Activated T-helper 1 cell treated with anti-CD3 and anti-CD28 coated beads, Interleukin-12 subunit alpha, Interleukin-12 subunit beta, Interleukin-2, Interleukin-4 antibody, amounts not matched to agents 30 ng/mL and 10 ng/mL and 1 ng/mL, durations not matched to agents 14 hours and 24 hours and 36 hours (primary cell): ENCODE data around the gene SPZ1. TPM values are rescaled to one million over a fixed set of nuclear protein-coding genes. Genes with fewer than 3 reads are reported as not detected.
"Not testable (repeated sequence)": the region's sequence is repeated elsewhere in the genome, so short reads cannot be mapped to it uniquely, and the experiment has no call there.

Source experiments
- DNase-seq: peaks from one replicate; pipeline ENCODE4 v3.0.0; 2021; ENCODE audit warnings: low spot score
- H3K27ac Mint-ChIP-seq: one replicate; pipeline ENCODE4 v1.8.0; 2021; ENCODE audit warnings: mild to moderate bottlenecking, mixed read lengths
- H3K27me3 Mint-ChIP-seq: one replicate; pipeline ENCODE4 v1.8.0; 2022; ENCODE audit warnings: mild to moderate bottlenecking, moderate library complexity, mixed read lengths; ENCODE audit not compliant: insufficient read depth
- H3K36me3 Mint-ChIP-seq: one replicate; pipeline ENCODE4 v1.8.0; 2021; ENCODE audit warnings: low read depth, mixed read lengths
- H3K4me1 Mint-ChIP-seq: one replicate; pipeline ENCODE4 v1.8.0; 2021; ENCODE audit warnings: low read depth, mixed read lengths
- H3K4me3 Mint-ChIP-seq: one replicate; pipeline ENCODE4 v1.8.0; 2021; ENCODE audit warnings: mild to moderate bottlenecking, moderate library complexity, mixed read lengths
- H3K9me3 Mint-ChIP-seq: one replicate; pipeline ENCODE4 v1.8.0; 2021; ENCODE audit warnings: mixed read lengths
- intact Hi-C: fragments of 100-400 bp; cut with micrococcal nuclease; formaldehyde crosslinking; loops from one replicate; pipeline ENCODE4 v1.15.1; 2024
- total RNA-seq: library from RNA; stranded (reverse); gene quantifications from 2 replicates; pipeline ENCODE4 v1.2.3, GENCODE V29; 2022

Gene SPZ1
- total RNA-seq: not detected in 2 replicates

GRCh38 chr5:80319702-80320101 is at the start of gene SPZ1:
SPZ1 (plus strand) TSS chr5:80320002; CDS start chr5:80320216, 214 bp downstream.
- H3K27me3 Mint-ChIP-seq: peaks cover 37% of the 10 kb centered on the region
- intact Hi-C loops: no loop called here
- DNase-seq: no peak
- no peak within 1 kb of the TSS for H3K27ac Mint-ChIP-seq
- H3K9me3 Mint-ChIP-seq: no peaks in the 10 kb centered on the region
- H3K4me1 Mint-ChIP-seq: no peaks in the 10 kb centered on the region
- no peaks in the 10 kb centered on the region for H3K36me3 Mint-ChIP-seq
- H3K4me3 Mint-ChIP-seq: no peak within 1 kb of the TSS

GRCh38 chr5:80270543-80270942 is 49.3 kb upstream of the SPZ1 start:
- H3K4me3 Mint-ChIP-seq: peak overlapping the region; percentile 40
- H3K27ac Mint-ChIP-seq: peak overlapping the region; percentile 96
- not testable (repeated sequence) for H3K36me3 Mint-ChIP-seq, H3K27me3 Mint-ChIP-seq, H3K9me3 Mint-ChIP-seq, DNase-seq
- intact Hi-C loops: loop anchor here (1.0 to 2.0 kb wide), 2 partner anchors 14 to 24 kb away; partner anchors contain the start of gene SERINC5
- peaks cover 37% of the 10 kb centered on the region for H3K4me1 Mint-ChIP-seq

- intact Hi-C loops: loop anchor here (1.0 kb wide), 1 partner anchor 184 kb away; no protein-coding TSS in a partner anchor
- no peaks in the 10 kb centered on the region for H3K9me3 Mint-ChIP-seq
- no peak for DNase-seq
- no peak overlapping the region for H3K27ac Mint-ChIP-seq
- H3K27me3 Mint-ChIP-seq: no peaks in the 10 kb centered on the region
- peaks cover 13% of the 10 kb centered on the region for H3K4me1 Mint-ChIP-seq
- peaks cover 1% of the 10 kb centered on the region for H3K36me3 Mint-ChIP-seq
- H3K4me3 Mint-ChIP-seq: no peak overlapping the region
Observed at GRCh38 chr5:80275347-80275746, 44.5 kb upstream of the SPZ1 start.

- Mint-ChIP-seq H3K4me1 (peaks cover 11% of the 10 kb centered on the region), H3K27ac (no peak overlapping the region), H3K4me3 (no peak overlapping the region), H3K9me3 (no peaks in the 10 kb centered on the region), H3K27me3 (no peaks in the 10 kb centered on the region), H3K36me3 (peaks cover 1% of the 10 kb centered on the region)
- DNase-seq: no peak
- intact Hi-C loops: no loop called here
Observed at GRCh38 chr5:80276186-80276585, 43.6 kb upstream of the SPZ1 start.

- Mint-ChIP-seq H3K27ac (no peak overlapping the region), H3K27me3 (no peaks in the 10 kb centered on the region), H3K9me3 (no peaks in the 10 kb centered on the region), H3K4me1 (peaks cover 5% of the 10 kb centered on the region), H3K36me3 (peaks cover 1% of the 10 kb centered on the region), H3K4me3 (no peak overlapping the region)
- no peak for DNase-seq
- intact Hi-C loops: no loop called here
Observed at GRCh38 chr5:80277191-80277590, 42.6 kb upstream of the SPZ1 start.

GRCh38 chr5:80282054-80282453 is 37.7 kb upstream of the SPZ1 start:
- no peak for DNase-seq
- no peaks in the 10 kb centered on the region for H3K9me3 Mint-ChIP-seq
- peaks cover 18% of the 10 kb centered on the region for H3K4me1 Mint-ChIP-seq
- H3K27ac Mint-ChIP-seq: no peak overlapping the region
- intact Hi-C loops: no loop called here
- H3K4me3 Mint-ChIP-seq: no peak overlapping the region
- no peaks in the 10 kb centered on the region for H3K27me3 Mint-ChIP-seq
- peaks cover 1% of the 10 kb centered on the region for H3K36me3 Mint-ChIP-seq

- Mint-ChIP-seq H3K27me3 (no peaks in the 10 kb centered on the region), H3K27ac (peak overlapping the region; percentile 25), H3K36me3 (peaks cover 1% of the 10 kb centered on the region), H3K9me3 (no peaks in the 10 kb centered on the region), H3K4me1 (peaks cover 18% of the 10 kb centered on the region), H3K4me3 (no peak overlapping the region)
- intact Hi-C loops: loop anchor here (1.0 kb wide), 1 partner anchor 157 kb away; no protein-coding TSS in a partner anchor
- DNase-seq: no peak
Observed at GRCh38 chr5:80283360-80283759, 36.4 kb upstream of the SPZ1 start.

- no peak for DNase-seq
- Mint-ChIP-seq H3K27ac (peak overlapping the region; percentile 61), H3K4me1 (peaks cover 18% of the 10 kb centered on the region), H3K27me3 (no peaks in the 10 kb centered on the region), H3K9me3 (no peaks in the 10 kb centered on the region), H3K36me3 (peaks cover 1% of the 10 kb centered on the region), H3K4me3 (no peak overlapping the region)
- intact Hi-C loops: no loop called here
Observed at GRCh38 chr5:80284720-80285119, 35.1 kb upstream of the SPZ1 start.

GRCh38 chr5:80288177-80288576 is 31.6 kb upstream of the SPZ1 start:
- Mint-ChIP-seq H3K36me3 (peaks cover 1% of the 10 kb centered on the region), H3K27ac (no peak overlapping the region), H3K9me3 (no peaks in the 10 kb centered on the region), H3K4me1 (peaks cover 14% of the 10 kb centered on the region), H3K27me3 (no peaks in the 10 kb centered on the region), H3K4me3 (no peak overlapping the region)
- DNase-seq: no peak
- intact Hi-C loops: no loop called here

GRCh38 chr5:80289320-80289719 is 30.5 kb upstream of the SPZ1 start:
- no peak overlapping the region for H3K4me3 Mint-ChIP-seq
- H3K27me3 Mint-ChIP-seq: no peaks in the 10 kb centered on the region
- intact Hi-C loops: no loop called here
- no peak overlapping the region for H3K27ac Mint-ChIP-seq
- peaks cover 1% of the 10 kb centered on the region for H3K36me3 Mint-ChIP-seq
- DNase-seq: no peak
- peaks cover 11% of the 10 kb centered on the region for H3K4me1 Mint-ChIP-seq
- H3K9me3 Mint-ChIP-seq: no peaks in the 10 kb centered on the region

- intact Hi-C loops: no loop called here
- no peaks in the 10 kb centered on the region for H3K36me3 Mint-ChIP-seq
- no peak for DNase-seq
- H3K27ac Mint-ChIP-seq: no peak overlapping the region
- no peaks in the 10 kb centered on the region for H3K9me3 Mint-ChIP-seq
- no peaks in the 10 kb centered on the region for H3K4me1 Mint-ChIP-seq
- no peak overlapping the region for H3K4me3 Mint-ChIP-seq
- H3K27me3 Mint-ChIP-seq: no peaks in the 10 kb centered on the region
Observed at GRCh38 chr5:80291761-80292160, 28.0 kb upstream of the SPZ1 start.

- Mint-ChIP-seq H3K27me3 (peaks cover 5% of the 10 kb centered on the region), H3K27ac (no peak overlapping the region)
Observed at GRCh38 chr5:80296121-80296520, 23.7 kb upstream of the SPZ1 start.

GRCh38 chr5:80299601-80300000 is 20.2 kb upstream of the SPZ1 start:
- DNase-seq: no peak
- H3K4me1 Mint-ChIP-seq: no peaks in the 10 kb centered on the region
- no peak overlapping the region for H3K27ac Mint-ChIP-seq
- intact Hi-C loops: no loop called here
- no peak overlapping the region for H3K4me3 Mint-ChIP-seq
- no peaks in the 10 kb centered on the region for H3K9me3 Mint-ChIP-seq
- no peaks in the 10 kb centered on the region for H3K36me3 Mint-ChIP-seq
- H3K27me3 Mint-ChIP-seq: peaks cover 5% of the 10 kb centered on the region

More at GRCh38 chr5:80296121-80296520, 23.7 kb upstream of the SPZ1 start:
- Mint-ChIP-seq H3K4me3 (no peak overlapping the region), H3K4me1 (no peaks in the 10 kb centered on the region), H3K36me3 (no peaks in the 10 kb centered on the region), H3K9me3 (no peaks in the 10 kb centered on the region)
- intact Hi-C loops: no loop called here
- no peak for DNase-seq

GRCh38 chr5:80300125-80300524 is 19.7 kb upstream of the SPZ1 start:
- Mint-ChIP-seq H3K36me3 (no peaks in the 10 kb centered on the region), H3K27me3 (peaks cover 5% of the 10 kb centered on the region), H3K4me1 (no peaks in the 10 kb centered on the region), H3K9me3 (no peaks in the 10 kb centered on the region), H3K27ac (no peak overlapping the region), H3K4me3 (no peak overlapping the region)
- no peak for DNase-seq
- intact Hi-C loops: loop anchor here (10.0 kb wide), 1 partner anchor 425 kb away; no protein-coding TSS in a partner anchor
